HEK293 (cell line): ENCODE results near the gene DDX47.

ENCODE experiments used
- CTCF ChIA-PET: fragments of 350-600 bp; formaldehyde crosslinking; extraction: SDS; loops from one replicate; lab custom pipeline; 2021; ENCODE audit warnings: antibody characterized with exemption; lab: Yijun Ruan, JAX
- POLR2A ChIA-PET: fragments of 300-600 bp; formaldehyde crosslinking; extraction: SDS; loops from one replicate; lab custom pipeline; 2020; ENCODE audit warnings: antibody characterized with exemption, inconsistent platforms; lab: Yijun Ruan, JAX
- H3K27ac ChIP-seq: fragments of 200-500 bp; sonication (Bioruptor generic); 2 replicates; pipeline ENCODE4 v1.5.1; 2014; ENCODE audit warnings: low read depth, low read length, control low read depth, inconsistent platforms; ENCODE audit errors: extremely low read depth
- H3K36me3 ChIP-seq, 2 experiments: fragments of 200-500 bp in 1 of 2; sonication (Bioruptor generic) in 1 of 2; 1 replicate in 1 of 2; 2 replicates in 1 of 2; pipeline ENCODE4 v1.5.1; 2014 to 2017; ENCODE audit warnings: inconsistent platforms in 2 of 2, low read length in 2 of 2; ENCODE audit not compliant: control insufficient read depth in 2 of 2, insufficient read depth in 1 of 2
- H3K4me1 ChIP-seq: fragments of 200-500 bp; sonication (Bioruptor generic); 2 replicates; pipeline ENCODE4 v1.5.1; 2014; ENCODE audit warnings: mild to moderate bottlenecking, low read length, inconsistent platforms; ENCODE audit not compliant: control insufficient read depth, insufficient read depth
- H3K4me3 ChIP-seq: 2 replicates; pipeline ENCODE4 v1.5.1; 2011; ENCODE audit warnings: low read depth, mild to moderate bottlenecking, control low read depth, low read length, moderate library complexity
- H3K9me3 ChIP-seq: fragments of 200-500 bp; sonication (Bioruptor generic); 2 replicates; pipeline ENCODE4 v1.5.1; 2014; ENCODE audit warnings: low read depth, low read length, inconsistent platforms; ENCODE audit not compliant: control insufficient read depth, insufficient read depth
- GLI2 ChIP-seq: fragments of 450-650 bp; formaldehyde crosslinking; IDR thresholded peaks from 2 replicates; pipeline ENCODE4; 2017; ENCODE audit warnings: missing biosample characterization, missing genetic modification characterization, low read depth, borderline replicate concordance
- MYNN ChIP-seq: fragments of 450-650 bp; formaldehyde crosslinking; IDR thresholded peaks from 2 replicates; pipeline ENCODE4 v1.5.1; 2016; ENCODE audit warnings: missing biosample characterization, missing genetic modification characterization, borderline replicate concordance
- OVOL3 ChIP-seq: fragments of 450-650 bp; formaldehyde crosslinking; IDR thresholded peaks from 2 replicates; pipeline ENCODE4 v1.5.1; 2016; ENCODE audit warnings: missing biosample characterization, missing genetic modification characterization
- REPIN1 ChIP-seq: fragments of 450-650 bp; formaldehyde crosslinking; IDR thresholded peaks from 2 replicates; pipeline ENCODE4 v1.5.1; 2017; ENCODE audit warnings: missing biosample characterization, missing genetic modification characterization, low read depth
- SP3 ChIP-seq: fragments of 450-650 bp; formaldehyde crosslinking; IDR thresholded peaks from 2 replicates; pipeline ENCODE4 v1.5.1; 2016; ENCODE audit warnings: missing biosample characterization, missing genetic modification characterization
- ZBTB1 ChIP-seq: fragments of 450-650 bp; formaldehyde crosslinking; IDR thresholded peaks from 2 replicates; pipeline ENCODE4 v1.5.1; 2016; ENCODE audit warnings: missing biosample characterization, missing genetic modification characterization
- ZNF211 ChIP-seq: fragments of 450-650 bp; formaldehyde crosslinking; IDR thresholded peaks from 2 replicates; pipeline ENCODE4 v1.5.1; 2016; ENCODE audit warnings: low read depth, missing biosample characterization, missing genetic modification characterization
- ZNF529 ChIP-seq: fragments of 450-650 bp; formaldehyde crosslinking; IDR thresholded peaks from 2 replicates; pipeline ENCODE4 v1.5.1; 2017; ENCODE audit warnings: missing genetic modification characterization, missing biosample characterization; ENCODE audit not compliant: insufficient replicate concordance
- ZNF623 ChIP-seq: fragments of 450-650 bp; formaldehyde crosslinking; IDR thresholded peaks from 2 replicates; pipeline ENCODE4 v1.5.1; 2016; ENCODE audit warnings: missing biosample characterization, missing genetic modification characterization
- ZNF677 ChIP-seq: fragments of 450-650 bp; IDR thresholded peaks from 2 replicates; pipeline ENCODE4 v1.5.0; 2018; ENCODE audit warnings: missing biosample characterization, mild to moderate bottlenecking, missing genetic modification characterization, moderate library complexity
- ZNF792 ChIP-seq: fragments of 450-650 bp; formaldehyde crosslinking; IDR thresholded peaks from 2 replicates; pipeline ENCODE4 v1.5.1; 2016; ENCODE audit warnings: missing biosample characterization, missing genetic modification characterization
- ZSCAN16 ChIP-seq: fragments of 450-650 bp; formaldehyde crosslinking; IDR thresholded peaks from 2 replicates; pipeline ENCODE4 v1.5.1; 2016; ENCODE audit warnings: missing biosample characterization, missing genetic modification characterization
- TF ChIP-seq, protein P1 (sequence below): fragments of 450-650 bp; formaldehyde crosslinking; IDR thresholded peaks from 2 replicates; pipeline ENCODE4 v1.5.1; 2016; ENCODE audit warnings: missing biosample characterization, missing genetic modification characterization, borderline replicate concordance
- TF ChIP-seq, protein P2 (sequence below): fragments of 450-650 bp; formaldehyde crosslinking; conservative IDR thresholded peaks from 2 replicates; pipeline ENCODE4 v1.5.1; 2016; ENCODE audit warnings: low read depth, missing biosample characterization, missing genetic modification characterization
- TF ChIP-seq, protein P3 (sequence below): fragments of 450-650 bp; formaldehyde crosslinking; IDR thresholded peaks from 2 replicates; pipeline ENCODE4 v1.5.1; 2016; ENCODE audit warnings: missing biosample characterization, missing genetic modification characterization, borderline replicate concordance
- TF ChIP-seq, protein P4 (sequence below): fragments of 450-650 bp; formaldehyde crosslinking; IDR thresholded peaks from 2 replicates; pipeline ENCODE4; 2016; ENCODE audit warnings: missing biosample characterization, missing genetic modification characterization
- TF ChIP-seq, protein P5 (sequence below): fragments of 450-650 bp; formaldehyde crosslinking; IDR thresholded peaks from 2 replicates; pipeline ENCODE4 v1.5.1; 2016; ENCODE audit warnings: missing biosample characterization, missing genetic modification characterization

The DDX47 gene

DNA sequence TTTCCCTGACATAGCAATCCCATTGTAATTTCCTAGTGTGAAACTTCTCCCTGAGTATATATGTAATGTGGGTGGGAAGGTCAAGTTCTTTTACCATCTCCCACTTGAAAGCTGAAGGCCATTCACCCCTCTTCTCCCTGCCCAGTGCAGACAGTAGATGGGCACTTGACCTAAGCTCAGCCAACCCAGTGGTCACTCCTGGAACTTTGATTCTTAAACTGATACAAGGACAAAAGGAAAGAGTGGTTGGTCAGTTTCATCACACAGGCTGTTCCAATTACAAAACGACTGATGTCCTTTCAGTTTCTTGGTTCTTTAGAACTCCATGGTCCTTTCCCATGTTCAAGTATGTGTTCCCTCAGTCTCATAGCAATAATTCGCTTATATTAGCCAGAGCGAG, 36.1 kb upstream of the DDX47 start (continued):
- TF ChIP-seq, protein P1, sequence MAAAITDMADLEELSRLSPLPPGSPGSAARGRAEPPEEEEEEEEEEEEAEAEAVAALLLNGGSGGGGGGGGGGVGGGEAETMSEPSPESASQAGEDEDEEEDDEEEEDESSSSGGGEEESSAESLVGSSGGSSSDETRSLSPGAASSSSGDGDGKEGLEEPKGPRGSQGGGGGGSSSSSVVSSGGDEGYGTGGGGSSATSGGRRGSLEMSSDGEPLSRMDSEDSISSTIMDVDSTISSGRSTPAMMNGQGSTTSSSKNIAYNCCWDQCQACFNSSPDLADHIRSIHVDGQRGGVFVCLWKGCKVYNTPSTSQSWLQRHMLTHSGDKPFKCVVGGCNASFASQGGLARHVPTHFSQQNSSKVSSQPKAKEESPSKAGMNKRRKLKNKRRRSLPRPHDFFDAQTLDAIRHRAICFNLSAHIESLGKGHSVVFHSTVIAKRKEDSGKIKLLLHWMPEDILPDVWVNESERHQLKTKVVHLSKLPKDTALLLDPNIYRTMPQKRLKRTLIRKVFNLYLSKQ (tag by site-specific recombination) = no peak
- TF ChIP-seq ZNF211 (tag by site-specific recombination) (no peak), OVOL3 (tag by site-specific recombination) (no peak), ZNF792 (tag by site-specific recombination) (no peak), ZBTB1 (tag by site-specific recombination) (no peak)
- TF ChIP-seq, all 188 proteins: peak for 0

DNA sequence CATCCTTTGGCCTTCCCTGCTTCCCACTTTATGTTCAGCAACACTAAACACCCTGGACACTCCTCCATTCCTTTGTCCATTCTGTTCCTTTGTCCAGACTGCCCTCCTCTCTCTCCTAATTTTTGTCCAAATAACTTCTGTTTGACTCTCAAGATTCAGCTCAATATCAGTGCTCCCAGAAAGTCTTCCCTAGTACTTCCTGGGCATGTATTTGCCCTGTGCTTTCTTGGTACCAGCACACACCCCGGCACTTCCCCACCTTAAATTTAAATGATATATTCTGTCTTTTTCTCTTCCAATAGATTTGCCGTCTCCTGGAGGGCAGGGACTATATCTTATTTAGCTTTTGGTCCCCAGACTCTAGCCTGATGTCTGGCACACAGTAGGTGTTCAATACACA, 34.1 kb upstream of the DDX47 start:
- CTCF ChIA-PET = interaction anchor here (0.6 to 2.4 kb wide), 4 partner anchors 10 to 341 kb away, joined by 3 to 11 read pairs (median 4); no protein-coding TSS in a partner anchor
- H3K4me1 ChIP-seq = peaks cover 31% of the 10 kb centered on the region
- POLR2A ChIA-PET = interaction anchor here (0.9 to 1.1 kb wide), 3 partner anchors 40 to 112 kb away, joined by 3 to 4 read pairs (median 3); no protein-coding TSS in a partner anchor
- no peaks in the 10 kb centered on the region for H3K9me3 ChIP-seq
- TF ChIP-seq SP3 = no peak
- TF ChIP-seq, protein P2, sequence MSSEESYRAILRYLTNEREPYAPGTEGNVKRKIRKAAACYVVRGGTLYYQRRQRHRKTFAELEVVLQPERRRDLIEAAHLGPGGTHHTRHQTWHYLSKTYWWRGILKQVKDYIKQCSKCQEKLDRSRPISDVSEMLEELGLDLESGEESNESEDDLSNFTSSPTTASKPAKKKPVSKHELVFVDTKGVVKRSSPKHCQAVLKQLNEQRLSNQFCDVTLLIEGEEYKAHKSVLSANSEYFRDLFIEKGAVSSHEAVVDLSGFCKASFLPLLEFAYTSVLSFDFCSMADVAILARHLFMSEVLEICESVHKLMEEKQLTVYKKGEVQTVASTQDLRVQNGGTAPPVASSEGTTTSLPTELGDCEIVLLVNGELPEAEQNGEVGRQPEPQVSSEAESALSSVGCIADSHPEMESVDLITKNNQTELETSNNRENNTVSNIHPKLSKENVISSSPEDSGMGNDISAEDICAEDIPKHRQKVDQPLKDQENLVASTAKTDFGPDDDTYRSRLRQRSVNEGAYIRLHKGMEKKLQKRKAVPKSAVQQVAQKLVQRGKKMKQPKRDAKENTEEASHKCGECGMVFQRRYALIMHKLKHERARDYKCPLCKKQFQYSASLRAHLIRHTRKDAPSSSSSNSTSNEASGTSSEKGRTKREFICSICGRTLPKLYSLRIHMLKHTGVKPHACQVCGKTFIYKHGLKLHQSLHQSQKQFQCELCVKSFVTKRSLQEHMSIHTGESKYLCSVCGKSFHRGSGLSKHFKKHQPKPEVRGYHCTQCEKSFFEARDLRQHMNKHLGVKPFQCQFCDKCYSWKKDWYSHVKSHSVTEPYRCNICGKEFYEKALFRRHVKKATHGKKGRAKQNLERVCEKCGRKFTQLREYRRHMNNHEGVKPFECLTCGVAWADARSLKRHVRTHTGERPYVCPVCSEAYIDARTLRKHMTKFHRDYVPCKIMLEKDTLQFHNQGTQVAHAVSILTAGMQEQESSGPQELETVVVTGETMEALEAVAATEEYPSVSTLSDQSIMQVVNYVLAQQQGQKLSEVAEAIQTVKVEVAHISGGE = peak; percentile 86
- H3K4me3 ChIP-seq = no peak overlapping the region
- H3K27ac ChIP-seq = no peak overlapping the region; the same call in 1 of the 2 replicates
- H3K36me3 ChIP-seq = no peaks in the 10 kb centered on the region

DNA sequence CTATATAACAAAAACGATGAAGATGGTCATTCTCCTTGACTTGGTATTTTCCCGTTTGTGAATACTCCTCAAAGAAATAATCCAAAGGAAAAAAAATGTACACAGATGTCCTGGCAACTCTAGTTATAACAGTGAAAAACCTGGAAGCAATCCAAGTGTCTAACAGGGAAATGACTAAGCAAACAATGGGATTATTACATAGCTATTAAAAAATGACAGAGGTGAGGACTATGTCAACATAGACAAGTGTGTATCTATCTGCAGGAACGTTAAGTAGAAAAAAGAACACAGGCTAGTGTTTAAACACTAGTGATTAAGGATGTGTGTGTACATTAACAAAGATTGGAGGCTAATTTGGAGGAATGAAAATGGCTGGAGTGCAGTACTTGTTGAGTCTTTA, 33.6 kb upstream of the DDX47 start:
- Histone ChIP-seq H3K27ac (no peak overlapping the region), H3K4me1 (peaks cover 31% of the 10 kb centered on the region), H3K9me3 (no peaks in the 10 kb centered on the region), H3K36me3 (no peaks in the 10 kb centered on the region), H3K4me3 (no peak overlapping the region)
- ChIA-PET CTCF (interaction anchor here (0.6 to 2.4 kb wide), 4 partner anchors 10 to 341 kb away, joined by 3 to 11 read pairs (median 4); no protein-coding TSS in a partner anchor), POLR2A (interaction anchor here (0.9 to 1.1 kb wide), 3 partner anchors 39 to 111 kb away, joined by 3 to 4 read pairs (median 3); no protein-coding TSS in a partner anchor)
- TF ChIP-seq ZNF623 (no peak), ZNF677 (no peak), ZSCAN16 (tag by site-specific recombination) (no peak), REPIN1 (no peak), GLI2 (tag by site-specific recombination) (peak; percentile 77; the same call in 1 of the 2 replicates), ZNF529 (tag by site-specific recombination) (no peak), MYNN (tag by site-specific recombination) (no peak)
- TF ChIP-seq, protein P3, sequence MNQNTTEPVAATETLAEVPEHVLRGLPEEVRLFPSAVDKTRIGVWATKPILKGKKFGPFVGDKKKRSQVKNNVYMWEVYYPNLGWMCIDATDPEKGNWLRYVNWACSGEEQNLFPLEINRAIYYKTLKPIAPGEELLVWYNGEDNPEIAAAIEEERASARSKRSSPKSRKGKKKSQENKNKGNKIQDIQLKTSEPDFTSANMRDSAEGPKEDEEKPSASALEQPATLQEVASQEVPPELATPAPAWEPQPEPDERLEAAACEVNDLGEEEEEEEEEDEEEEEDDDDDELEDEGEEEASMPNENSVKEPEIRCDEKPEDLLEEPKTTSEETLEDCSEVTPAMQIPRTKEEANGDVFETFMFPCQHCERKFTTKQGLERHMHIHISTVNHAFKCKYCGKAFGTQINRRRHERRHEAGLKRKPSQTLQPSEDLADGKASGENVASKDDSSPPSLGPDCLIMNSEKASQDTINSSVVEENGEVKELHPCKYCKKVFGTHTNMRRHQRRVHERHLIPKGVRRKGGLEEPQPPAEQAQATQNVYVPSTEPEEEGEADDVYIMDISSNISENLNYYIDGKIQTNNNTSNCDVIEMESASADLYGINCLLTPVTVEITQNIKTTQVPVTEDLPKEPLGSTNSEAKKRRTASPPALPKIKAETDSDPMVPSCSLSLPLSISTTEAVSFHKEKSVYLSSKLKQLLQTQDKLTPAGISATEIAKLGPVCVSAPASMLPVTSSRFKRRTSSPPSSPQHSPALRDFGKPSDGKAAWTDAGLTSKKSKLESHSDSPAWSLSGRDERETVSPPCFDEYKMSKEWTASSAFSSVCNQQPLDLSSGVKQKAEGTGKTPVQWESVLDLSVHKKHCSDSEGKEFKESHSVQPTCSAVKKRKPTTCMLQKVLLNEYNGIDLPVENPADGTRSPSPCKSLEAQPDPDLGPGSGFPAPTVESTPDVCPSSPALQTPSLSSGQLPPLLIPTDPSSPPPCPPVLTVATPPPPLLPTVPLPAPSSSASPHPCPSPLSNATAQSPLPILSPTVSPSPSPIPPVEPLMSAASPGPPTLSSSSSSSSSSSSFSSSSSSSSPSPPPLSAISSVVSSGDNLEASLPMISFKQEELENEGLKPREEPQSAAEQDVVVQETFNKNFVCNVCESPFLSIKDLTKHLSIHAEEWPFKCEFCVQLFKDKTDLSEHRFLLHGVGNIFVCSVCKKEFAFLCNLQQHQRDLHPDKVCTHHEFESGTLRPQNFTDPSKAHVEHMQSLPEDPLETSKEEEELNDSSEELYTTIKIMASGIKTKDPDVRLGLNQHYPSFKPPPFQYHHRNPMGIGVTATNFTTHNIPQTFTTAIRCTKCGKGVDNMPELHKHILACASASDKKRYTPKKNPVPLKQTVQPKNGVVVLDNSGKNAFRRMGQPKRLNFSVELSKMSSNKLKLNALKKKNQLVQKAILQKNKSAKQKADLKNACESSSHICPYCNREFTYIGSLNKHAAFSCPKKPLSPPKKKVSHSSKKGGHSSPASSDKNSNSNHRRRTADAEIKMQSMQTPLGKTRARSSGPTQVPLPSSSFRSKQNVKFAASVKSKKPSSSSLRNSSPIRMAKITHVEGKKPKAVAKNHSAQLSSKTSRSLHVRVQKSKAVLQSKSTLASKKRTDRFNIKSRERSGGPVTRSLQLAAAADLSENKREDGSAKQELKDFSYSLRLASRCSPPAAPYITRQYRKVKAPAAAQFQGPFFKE (tag by site-specific recombination) = no peak
- TF ChIP-seq, protein P4, sequence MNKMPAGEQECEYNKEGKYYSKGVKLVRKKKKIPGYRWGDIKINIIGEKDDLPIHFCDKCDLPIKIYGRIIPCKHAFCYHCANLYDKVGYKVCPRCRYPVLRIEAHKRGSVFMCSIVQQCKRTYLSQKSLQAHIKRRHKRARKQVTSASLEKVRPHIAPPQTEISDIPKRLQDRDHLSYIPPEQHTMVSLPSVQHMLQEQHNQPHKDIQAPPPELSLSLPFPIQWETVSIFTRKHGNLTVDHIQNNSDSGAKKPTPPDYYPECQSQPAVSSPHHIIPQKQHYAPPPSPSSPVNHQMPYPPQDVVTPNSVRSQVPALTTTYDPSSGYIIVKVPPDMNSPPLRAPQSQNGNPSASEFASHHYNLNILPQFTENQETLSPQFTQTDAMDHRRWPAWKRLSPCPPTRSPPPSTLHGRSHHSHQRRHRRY = no peak
- TF ChIP-seq, protein P1 (tag by site-specific recombination) = no peak
- TF ChIP-seq, protein P5, sequence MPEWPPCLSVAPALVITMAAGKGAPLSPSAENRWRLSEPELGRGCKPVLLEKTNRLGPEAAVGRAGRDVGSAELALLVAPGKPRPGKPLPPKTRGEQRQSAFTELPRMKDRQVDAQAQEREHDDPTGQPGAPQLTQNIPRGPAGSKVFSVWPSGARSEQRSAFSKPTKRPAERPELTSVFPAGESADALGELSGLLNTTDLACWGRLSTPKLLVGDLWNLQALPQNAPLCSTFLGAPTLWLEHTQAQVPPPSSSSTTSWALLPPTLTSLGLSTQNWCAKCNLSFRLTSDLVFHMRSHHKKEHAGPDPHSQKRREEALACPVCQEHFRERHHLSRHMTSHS = no peak
